ENCODE data around the gene OLA1.
"Not testable (repeated sequence)": the region's sequence is repeated elsewhere in the genome, so short reads cannot be mapped to it uniquely, and the experiment has no call there.

The OLA1 gene

GRCh38 chr2:174266288-174266687 is 18.0 kb upstream of the OLA1 start:
- no peak overlapping the region for H3K4me3 ChIP-seq (ENCODE audit: low read length)
- no peak for TF ChIP-seq CTCF (conservative IDR thresholded peaks at IDR 0.05; ENCODE audit: low read depth, low read length)
- DNase-seq (ENCODE audit: low read depth): no peak

GRCh38 chr2:174263997-174264396 is 15.7 kb upstream of the OLA1 start:
- H3K4me3 ChIP-seq (ENCODE audit: low read length): no peak overlapping the region
- TF ChIP-seq CTCF (conservative IDR thresholded peaks at IDR 0.05; ENCODE audit: low read depth, low read length): no peak
- DNase-seq (ENCODE audit: low read depth): no peak

- H3K4me3 ChIP-seq (ENCODE audit: low read length): no peak overlapping the region
- peak; percentile 43 for DNase-seq (ENCODE audit: low read depth)
- TF ChIP-seq CTCF (conservative IDR thresholded peaks at IDR 0.05; ENCODE audit: low read depth, low read length): no peak
These were observed 11.6 kb upstream of the OLA1 start for GRCh38 chr2:174259981-174260380.

GRCh38 chr2:174254267-174254666 is 5.9 kb upstream of the OLA1 start:
- no peak overlapping the region for H3K4me3 ChIP-seq (ENCODE audit: low read length)
- TF ChIP-seq CTCF (conservative IDR thresholded peaks at IDR 0.05; ENCODE audit: low read depth, low read length): no peak
- DNase-seq (ENCODE audit: low read depth): no peak

GRCh38 chr2:174248998-174249592 is 763 bp upstream of the OLA1 start:
- no peak for DNase-seq (ENCODE audit: low read depth)
- no peak for TF ChIP-seq CTCF (conservative IDR thresholded peaks at IDR 0.05; ENCODE audit: low read depth, low read length)
- peak overlapping the region; percentile 59 for H3K4me3 ChIP-seq (ENCODE audit: low read length)

GRCh38 chr2:174247474-174248186 is 702 bp downstream of the OLA1 start:
- no peak for TF ChIP-seq CTCF (conservative IDR thresholded peaks at IDR 0.05; ENCODE audit: low read depth, low read length)
- DNase-seq (ENCODE audit: low read depth): no peak
- peak overlapping the region; percentile 67 for H3K4me3 ChIP-seq (ENCODE audit: low read length)

- peak overlapping the region; percentile 67 for H3K4me3 ChIP-seq (ENCODE audit: low read length)
- DNase-seq (ENCODE audit: low read depth): no peak
These were observed 1.4 kb downstream of the OLA1 start for GRCh38 chr2:174246944-174247381.

GRCh38 chr2:174245628-174246027 is 2.7 kb downstream of the OLA1 start:
- H3K4me3 ChIP-seq (ENCODE audit: low read length): not testable (repeated sequence)

More at GRCh38 chr2:174246944-174247381, 1.4 kb downstream of the OLA1 start:
- no peak for TF ChIP-seq CTCF (conservative IDR thresholded peaks at IDR 0.05; ENCODE audit: low read depth, low read length)

More at GRCh38 chr2:174245628-174246027, 2.7 kb downstream of the OLA1 start:
- not testable (repeated sequence) for DNase-seq (ENCODE audit: low read depth)

Data from retinal pigment epithelial cell (primary cell).